Smooth muscle cell (in vitro differentiated cells): ENCODE data around the gene NFAT5. TPM values are rescaled to one million over a fixed set of nuclear protein-coding genes. Genes with fewer than 3 reads are reported as not detected.

Experiments
- DNase-seq: peaks from one replicate; lab custom pipeline; 2025; ENCODE audit not compliant: unreplicated experiment; lab: John Stamatoyannopoulos, UW
- H2AFZ ChIP-seq: fragments of 200-600 bp; sonication (generic); 2 replicates; pipeline ENCODE4 v1.6.0; 2016; ENCODE audit warnings: antibody characterized with exemption, low read depth, mild to moderate bottlenecking
- H3F3A ChIP-seq: fragments of 200-600 bp; sonication (generic); 2 replicates; pipeline ENCODE4 v1.6.0; 2017; ENCODE audit warnings: antibody characterized with exemption, low read depth
- H3K27ac ChIP-seq: fragments of 200-600 bp; sonication (generic); 2 replicates; pipeline ENCODE4 v1.5.1; 2016; ENCODE audit warnings: low read depth, mild to moderate bottlenecking
- H3K27me3 ChIP-seq: fragments of 200-600 bp; sonication (generic); 2 replicates; pipeline ENCODE4 v1.6.1; 2016; ENCODE audit warnings: low read depth, mild to moderate bottlenecking
- H3K36me3 ChIP-seq: fragments of 200-600 bp; sonication (generic); 2 replicates; pipeline ENCODE4 v1.5.1; 2016; ENCODE audit warnings: low read depth
- H3K4me1 ChIP-seq: fragments of 200-600 bp; sonication (generic); 2 replicates; pipeline ENCODE4 v1.5.1; 2016; ENCODE audit warnings: low read depth
- H3K4me2 ChIP-seq: fragments of 200-600 bp; sonication (generic); 2 replicates; pipeline ENCODE4 v1.6.0; 2016; ENCODE audit warnings: mild to moderate bottlenecking
- H3K4me3 ChIP-seq: fragments of 200-600 bp; sonication (generic); 2 replicates; pipeline ENCODE4 v1.5.1; 2016; ENCODE audit warnings: mild to moderate bottlenecking
- H3K79me2 ChIP-seq: fragments of 200-600 bp; sonication (generic); 2 replicates; pipeline ENCODE4 v1.6.0; 2016; ENCODE audit warnings: low read depth, mild to moderate bottlenecking
- H3K9ac ChIP-seq: fragments of 200-600 bp; sonication (generic); 2 replicates; pipeline ENCODE4 v1.6.0; 2016; ENCODE audit warnings: low read depth
- H3K9me3 ChIP-seq: fragments of 200-600 bp; sonication (generic); replicated peaks from 2 replicates; pipeline ENCODE4 v1.5.1; 2016; ENCODE audit warnings: low read depth
- H4K20me1 ChIP-seq: fragments of 200-600 bp; sonication (generic); 2 replicates; pipeline ENCODE4 v1.6.0; 2016; ENCODE audit warnings: low read depth
- WGBS: methylation state at CpG from one replicate; pipeline ENCODE4 v1.1.7; 2016; ENCODE audit warnings: low lambda C conversion rate; 5-methylcytosine and 5-hydroxymethylcytosine counted together
- polyA plus RNA-seq: library from polyadenylated mRNA; unstranded; fragments of >200 nt; fragmentation: Nextera tagmentation; extraction: Ambion mirVana; gene quantifications from 2 replicates; pipeline ENCODE4 v1.2.1, GENCODE V29; 2016
- total RNA-seq: library from RNA; depleted of rRNA; stranded (reverse); fragments of >200 nt; gene quantifications from 2 replicates; pipeline ENCODE4 v1.2.3, GENCODE V29; 2014
- TF ChIP-seq, protein P1 (sequence below): fragments of 200-600 bp; sonication (generic); IDR thresholded peaks from 2 replicates; pipeline ENCODE4 v1.5.1; 2017; ENCODE audit warnings: borderline replicate concordance, mild to moderate bottlenecking, antibody characterized with exemption; ENCODE audit not compliant: insufficient read depth, poor library complexity, severe bottlenecking

The NFAT5 gene
- total and polyA plus RNA-seq, 2 experiments from 2014 or later = 4.2 to 44.3 TPM

DNA sequence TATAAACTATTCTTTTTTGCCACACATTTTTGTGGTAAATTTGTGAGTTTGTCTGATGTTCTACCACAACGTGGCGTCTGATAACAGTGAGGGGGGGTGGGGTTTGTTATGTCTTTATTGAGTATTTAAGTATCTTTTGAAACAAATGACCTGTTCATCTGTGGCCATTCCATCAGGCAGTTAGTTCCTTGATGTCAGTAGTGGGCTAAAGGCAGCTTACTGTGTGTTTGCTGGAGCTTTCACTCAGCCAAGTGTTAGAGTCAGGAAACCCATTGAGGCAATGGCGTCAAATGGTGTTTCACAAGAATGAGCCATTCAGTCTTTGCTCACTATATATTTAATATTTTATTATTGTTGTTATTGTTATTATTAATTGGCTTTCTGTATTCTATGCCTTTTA lies 132.6 kb downstream of the NFAT5 start:
- Histone ChIP-seq H3K4me3 (no peak overlapping the region), H3F3A (peaks cover 4% of the 10 kb centered on the region), H3K27ac (no peak overlapping the region), H2AFZ (no peak overlapping the region), H4K20me1 (peaks cover 49% of the 10 kb centered on the region), H3K36me3 (peaks cover 24% of the 10 kb centered on the region), H3K4me1 (no peaks in the 10 kb centered on the region), H3K79me2 (peaks cover 64% of the 10 kb centered on the region), H3K4me2 (no peak overlapping the region), H3K9ac (no peak overlapping the region), H3K9me3 (no peaks in the 10 kb centered on the region), H3K27me3 (no peaks in the 10 kb centered on the region)
- TF ChIP-seq, protein P1, sequence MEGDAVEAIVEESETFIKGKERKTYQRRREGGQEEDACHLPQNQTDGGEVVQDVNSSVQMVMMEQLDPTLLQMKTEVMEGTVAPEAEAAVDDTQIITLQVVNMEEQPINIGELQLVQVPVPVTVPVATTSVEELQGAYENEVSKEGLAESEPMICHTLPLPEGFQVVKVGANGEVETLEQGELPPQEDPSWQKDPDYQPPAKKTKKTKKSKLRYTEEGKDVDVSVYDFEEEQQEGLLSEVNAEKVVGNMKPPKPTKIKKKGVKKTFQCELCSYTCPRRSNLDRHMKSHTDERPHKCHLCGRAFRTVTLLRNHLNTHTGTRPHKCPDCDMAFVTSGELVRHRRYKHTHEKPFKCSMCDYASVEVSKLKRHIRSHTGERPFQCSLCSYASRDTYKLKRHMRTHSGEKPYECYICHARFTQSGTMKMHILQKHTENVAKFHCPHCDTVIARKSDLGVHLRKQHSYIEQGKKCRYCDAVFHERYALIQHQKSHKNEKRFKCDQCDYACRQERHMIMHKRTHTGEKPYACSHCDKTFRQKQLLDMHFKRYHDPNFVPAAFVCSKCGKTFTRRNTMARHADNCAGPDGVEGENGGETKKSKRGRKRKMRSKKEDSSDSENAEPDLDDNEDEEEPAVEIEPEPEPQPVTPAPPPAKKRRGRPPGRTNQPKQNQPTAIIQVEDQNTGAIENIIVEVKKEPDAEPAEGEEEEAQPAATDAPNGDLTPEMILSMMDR = no peak
- DNase-seq = no peak
- WGBS = 87% methylated on average over 3 of the region's 3 CpGs

DNA sequence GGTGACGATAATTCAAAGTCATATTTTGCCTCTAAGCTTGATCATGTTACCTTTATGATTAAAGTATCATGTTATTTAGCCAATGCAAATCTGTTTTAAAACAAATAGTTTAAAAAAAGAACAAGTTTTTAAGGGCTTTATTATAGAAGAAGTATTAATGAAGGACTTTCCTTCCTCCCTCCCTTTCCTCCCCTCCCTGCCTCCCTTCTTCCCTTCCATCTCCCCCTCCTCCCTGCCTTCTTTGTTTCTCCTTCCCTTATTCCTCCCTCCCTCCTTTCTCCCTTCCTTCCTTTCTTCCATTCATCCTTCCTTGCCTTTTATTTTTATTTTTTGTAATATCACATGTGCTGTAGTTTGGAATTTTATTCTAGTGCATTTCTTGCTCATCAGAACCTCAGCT lies 134.1 kb downstream of the NFAT5 start:
- WGBS = 100% methylated on average over 1 of the region's 1 CpG
- H3K4me2 ChIP-seq = no peak overlapping the region

DNA sequence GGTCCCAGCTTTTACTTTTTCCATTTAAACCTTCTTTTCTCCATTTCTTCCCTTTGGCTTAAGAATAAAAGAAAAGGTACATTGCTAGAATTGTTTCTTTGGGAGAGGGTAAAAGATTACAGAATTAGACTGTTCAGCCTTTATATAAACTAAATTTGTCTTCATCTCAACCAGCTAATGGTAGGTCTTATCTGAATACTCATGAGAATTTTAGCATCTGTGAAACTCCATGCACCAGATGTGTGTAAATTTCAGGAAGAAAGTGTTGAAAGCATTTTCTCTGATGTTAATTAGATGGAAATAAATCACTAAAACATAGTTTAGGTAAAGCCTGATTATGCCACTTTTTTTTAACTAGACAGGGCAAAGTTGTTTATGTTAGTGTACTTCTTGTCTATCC lies 135.7 kb downstream of the NFAT5 start:
- TF ChIP-seq, protein P1 = no peak
- Histone ChIP-seq H3K9me3 (no peaks in the 10 kb centered on the region), H3K27ac (no peak overlapping the region), H4K20me1 (peaks cover 42% of the 10 kb centered on the region), H2AFZ (no peak overlapping the region), H3K4me2 (no peak overlapping the region), H3F3A (no peaks in the 10 kb centered on the region), H3K27me3 (no peaks in the 10 kb centered on the region), H3K4me1 (no peaks in the 10 kb centered on the region), H3K4me3 (no peak overlapping the region), H3K9ac (no peak overlapping the region), H3K79me2 (peaks cover 48% of the 10 kb centered on the region), H3K36me3 (peaks cover 2% of the 10 kb centered on the region)
- DNase-seq = no peak

More for the DNA sequence above, 134.1 kb downstream of the NFAT5 start:
- Histone ChIP-seq H3F3A (no peaks in the 10 kb centered on the region), H3K9ac (no peak overlapping the region), H3K4me3 (no peak overlapping the region), H2AFZ (no peak overlapping the region), H3K36me3 (peaks cover 11% of the 10 kb centered on the region), H4K20me1 (peaks cover 46% of the 10 kb centered on the region), H3K9me3 (no peaks in the 10 kb centered on the region), H3K27ac (no peak overlapping the region), H3K4me1 (no peaks in the 10 kb centered on the region), H3K27me3 (no peaks in the 10 kb centered on the region), H3K79me2 (peaks cover 59% of the 10 kb centered on the region)
- TF ChIP-seq, protein P1 = no peak
- no peak for DNase-seq

DNA sequence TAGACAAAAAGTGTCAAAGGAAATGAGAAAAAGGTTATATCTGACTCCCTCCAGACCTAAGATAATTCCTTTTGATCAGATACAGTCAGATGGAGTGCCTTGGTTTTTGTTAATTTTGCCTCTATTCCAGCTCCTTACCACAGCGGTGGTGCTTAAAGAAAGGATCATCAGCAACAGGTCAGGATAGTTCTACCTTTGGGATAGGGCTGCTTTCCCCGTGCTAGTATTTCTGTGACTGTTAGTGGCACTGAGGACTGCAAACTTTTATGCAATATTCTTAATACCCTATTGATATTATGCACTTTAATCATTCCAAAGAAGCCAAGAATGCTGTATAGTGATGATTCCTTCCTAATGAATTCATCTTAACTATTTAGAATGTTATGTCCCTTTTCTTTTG lies 136.1 kb downstream of the NFAT5 start:
- DNase-seq = no peak
- WGBS = 97% methylated on average over 2 of the region's 2 CpGs
- Histone ChIP-seq H3K4me3 (no peak overlapping the region), H2AFZ (no peak overlapping the region), H3K9ac (no peak overlapping the region), H3K79me2 (peaks cover 48% of the 10 kb centered on the region), H3K27ac (no peak overlapping the region), H3K4me1 (no peaks in the 10 kb centered on the region), H3K36me3 (no peaks in the 10 kb centered on the region), H3F3A (no peaks in the 10 kb centered on the region), H4K20me1 (peaks cover 42% of the 10 kb centered on the region), H3K9me3 (no peaks in the 10 kb centered on the region), H3K27me3 (no peaks in the 10 kb centered on the region), H3K4me2 (no peak overlapping the region)
- TF ChIP-seq, protein P1 = no peak
